ENCODE data around the gene SLC24A3. TPM values are rescaled to one million over a fixed set of nuclear protein-coding genes. Genes with fewer than 3 reads are reported as not detected.

Gene SLC24A3
- total and polyA plus RNA-seq, 2 experiments from 2014 or later, result not detected

DNA sequence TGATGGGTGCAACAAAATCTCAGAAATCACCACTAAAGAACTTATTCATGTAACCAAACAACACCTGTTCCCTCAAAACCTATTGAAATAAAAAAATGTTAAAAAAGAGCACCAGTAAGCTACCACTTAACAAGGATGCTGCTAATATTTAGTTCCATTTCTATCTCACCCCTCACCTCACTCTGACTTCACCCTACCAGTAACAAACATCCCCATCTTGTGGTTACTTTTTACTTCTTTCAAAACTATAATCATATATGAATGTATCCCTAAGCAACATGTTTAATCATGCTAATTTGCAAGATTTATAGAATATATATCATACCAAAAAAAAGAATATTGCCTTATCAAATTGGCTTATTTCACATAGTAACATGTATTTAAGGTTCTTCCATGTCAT lies 27.4 kb upstream of the SLC24A3 start:
- no peak overlapping the region for H3K4me3 ChIP-seq

DNA sequence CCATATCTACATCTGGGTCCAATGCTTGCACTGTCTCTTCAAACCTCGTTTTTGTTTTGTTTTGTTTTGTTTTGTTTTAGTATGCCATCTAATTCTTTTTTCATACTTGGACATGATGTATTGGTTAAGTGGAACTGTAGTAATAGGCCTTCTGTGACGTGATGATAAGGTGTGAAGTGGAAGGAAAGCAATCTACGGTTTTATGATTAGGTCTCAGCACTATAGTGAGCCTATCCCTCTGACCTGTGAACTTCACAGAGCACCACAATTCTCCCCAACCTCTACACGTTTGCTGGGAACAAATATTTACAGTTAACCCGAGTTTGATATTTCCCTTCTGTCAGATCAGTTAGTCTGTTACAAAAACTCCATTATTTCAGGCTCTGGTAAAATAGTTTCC lies 19.1 kb upstream of the SLC24A3 start:
- WGBS, 2 experiments (ENCODE audit: low coverage in 1 of 2, low lambda C conversion rate in 2 of 2, missing lambda C conversion rate in 2 of 2), result 19 to 31% methylated on average over 5 of the region's 5 CpGs
- TF ChIP-seq EZH2phosphoT487 (IDR thresholded peaks at IDR 0.05; ENCODE audit: insufficient read depth, low read depth), result no peak
- no peak for TF ChIP-seq EZH2 (IDR thresholded peaks at IDR 0.05; ENCODE audit: insufficient read depth, poor library complexity, severe bottlenecking)
- in situ Hi-C loops (cut with MboI), result no loop called here

More for the DNA sequence above, 27.4 kb upstream of the SLC24A3 start:
- no peak overlapping the region for H3K4me2 ChIP-seq (ENCODE audit: unreplicated experiment)
- H3K36me3 ChIP-seq (ENCODE audit: low read depth), result no peaks in the 10 kb centered on the region
- no peaks in the 10 kb centered on the region for H3K4me1 ChIP-seq (ENCODE audit: insufficient read depth)
- H3K9ac ChIP-seq, result no peak overlapping the region
- in situ Hi-C loops (cut with MboI), result no loop called here
- H3K27me3 ChIP-seq (replicated peaks; ENCODE audit: insufficient read depth), result no peaks in the 10 kb centered on the region
- no peaks in the 10 kb centered on the region for H3K9me3 ChIP-seq (ENCODE audit: low read depth)
- H4K20me1 ChIP-seq (ENCODE audit: insufficient read depth), result no peaks in the 10 kb centered on the region
- no peak overlapping the region for H3K27ac ChIP-seq
- H3K9me2 ChIP-seq (ENCODE audit: insufficient read depth), result no peaks in the 10 kb centered on the region
- no peaks in the 10 kb centered on the region for H3K79me2 ChIP-seq (ENCODE audit: insufficient read depth)
- no peaks in the 10 kb centered on the region for H3F3A ChIP-seq (ENCODE audit: insufficient read depth)
- H2AFZ ChIP-seq, result no peak overlapping the region
- no peak for DNase-seq
- TF ChIP-seq EZH2phosphoT487 (IDR thresholded peaks at IDR 0.05; ENCODE audit: insufficient read depth, low read depth) (no peak), EZH2 (IDR thresholded peaks at IDR 0.05; ENCODE audit: insufficient read depth, poor library complexity, severe bottlenecking) (no peak)

DNA sequence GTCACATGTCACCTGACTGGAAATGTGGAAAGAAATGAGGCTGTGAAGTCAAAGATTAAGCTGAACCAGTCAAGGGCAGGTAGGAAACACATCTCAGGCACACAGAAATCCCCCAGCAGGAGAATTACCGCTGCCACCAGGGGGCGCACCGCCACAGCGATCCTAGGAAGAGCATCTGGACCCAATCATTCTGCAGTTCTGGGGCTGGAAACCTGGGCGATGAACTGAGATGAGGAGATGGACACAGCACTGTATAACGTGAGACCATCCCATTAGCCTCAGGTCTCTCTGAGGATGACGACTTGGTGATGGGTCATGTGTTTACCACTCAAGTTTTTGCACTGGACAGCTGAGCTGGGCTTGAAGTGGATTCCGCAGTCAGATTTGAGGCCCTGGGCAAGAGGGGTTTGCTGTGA lies 6.5 kb upstream of the SLC24A3 start:
- Histone ChIP-seq H3K9me3 (ENCODE audit: low read depth) (no peaks in the 10 kb centered on the region), H3K4me1 (ENCODE audit: insufficient read depth) (no peaks in the 10 kb centered on the region), H3K9me2 (ENCODE audit: insufficient read depth) (no peaks in the 10 kb centered on the region), H3K27me3 (replicated peaks; ENCODE audit: insufficient read depth) (peaks cover 13% of the 10 kb centered on the region), H3K4me3 (no peak overlapping the region), H3F3A (ENCODE audit: insufficient read depth) (no peaks in the 10 kb centered on the region), H3K79me2 (ENCODE audit: insufficient read depth) (no peaks in the 10 kb centered on the region), H3K36me3 (ENCODE audit: low read depth) (no peaks in the 10 kb centered on the region), H2AFZ (no peak overlapping the region), H4K20me1 (ENCODE audit: insufficient read depth) (no peaks in the 10 kb centered on the region), H3K27ac (no peak overlapping the region), H3K4me2 (ENCODE audit: unreplicated experiment) (no peak overlapping the region), H3K9ac (no peak overlapping the region)
- 8% methylated on average over 8 of the region's 8 CpGs for WGBS, 2 experiments (ENCODE audit: low coverage in 1 of 2, low lambda C conversion rate in 2 of 2, missing lambda C conversion rate in 2 of 2)
- in situ Hi-C loops (cut with MboI), result loop anchor here (10.0 to 25.0 kb wide), 3 partner anchors 379 to 569 kb away; no protein-coding TSS in a partner anchor
- peak; percentile 63 for DNase-seq
- TF ChIP-seq EZH2phosphoT487 (IDR thresholded peaks at IDR 0.05; ENCODE audit: insufficient read depth, low read depth) (no peak), EZH2 (IDR thresholded peaks at IDR 0.05; ENCODE audit: insufficient read depth, poor library complexity, severe bottlenecking) (no peak)

More for the DNA sequence above, 19.1 kb upstream of the SLC24A3 start:
- no peaks in the 10 kb centered on the region for H3K79me2 ChIP-seq (ENCODE audit: insufficient read depth)
- no peak overlapping the region for H3K27ac ChIP-seq
- no peaks in the 10 kb centered on the region for H4K20me1 ChIP-seq (ENCODE audit: insufficient read depth)
- no peaks in the 10 kb centered on the region for H3K36me3 ChIP-seq (ENCODE audit: low read depth)
- no peak for DNase-seq
- no peaks in the 10 kb centered on the region for H3K9me3 ChIP-seq (ENCODE audit: low read depth)
- H3F3A ChIP-seq (ENCODE audit: insufficient read depth), result no peaks in the 10 kb centered on the region
- H3K4me3 ChIP-seq, result no peak overlapping the region
- H3K4me1 ChIP-seq (ENCODE audit: insufficient read depth), result no peaks in the 10 kb centered on the region
- no peaks in the 10 kb centered on the region for H3K9me2 ChIP-seq (ENCODE audit: insufficient read depth)
- H2AFZ ChIP-seq, result no peak overlapping the region
- H3K27me3 ChIP-seq (replicated peaks; ENCODE audit: insufficient read depth), result no peaks in the 10 kb centered on the region
- H3K4me2 ChIP-seq (ENCODE audit: unreplicated experiment), result no peak overlapping the region
- H3K9ac ChIP-seq, result no peak overlapping the region

DNA sequence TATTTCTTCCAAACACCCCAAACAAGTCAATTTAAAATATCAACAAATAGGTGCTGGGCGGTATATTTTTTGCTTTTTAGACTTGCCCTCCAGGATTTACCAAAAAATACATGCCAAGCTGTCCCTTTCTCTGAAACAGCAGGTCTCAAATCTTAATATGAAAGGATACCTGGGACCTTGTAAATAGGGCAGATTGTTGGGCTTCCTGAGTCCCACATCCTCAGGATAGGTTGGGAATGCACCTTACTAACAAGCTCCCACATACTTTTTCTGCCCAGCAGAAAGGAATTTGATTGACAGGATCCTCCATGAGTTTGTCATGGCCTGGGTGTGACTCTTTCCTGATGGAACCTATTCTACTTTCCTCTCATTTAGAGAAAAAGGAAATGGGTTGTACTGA lies 4.9 kb upstream of the SLC24A3 start:
- H3F3A ChIP-seq (ENCODE audit: insufficient read depth), result no peaks in the 10 kb centered on the region
- H3K79me2 ChIP-seq (ENCODE audit: insufficient read depth), result no peaks in the 10 kb centered on the region
- H3K27ac ChIP-seq, result no peak overlapping the region
- 50 to 62% methylated on average over 1 of the region's 1 CpG for WGBS, 2 experiments (ENCODE audit: low coverage in 1 of 2, low lambda C conversion rate in 2 of 2, missing lambda C conversion rate in 2 of 2)
- no peak for DNase-seq
- H4K20me1 ChIP-seq (ENCODE audit: insufficient read depth), result no peaks in the 10 kb centered on the region
- peaks cover 22% of the 10 kb centered on the region for H3K27me3 ChIP-seq (replicated peaks; ENCODE audit: insufficient read depth)
- no peaks in the 10 kb centered on the region for H3K4me1 ChIP-seq (ENCODE audit: insufficient read depth)
- in situ Hi-C loops (cut with MboI), result loop anchor here (10.0 to 25.0 kb wide), 3 partner anchors 377 to 570 kb away; no protein-coding TSS in a partner anchor
- no peak overlapping the region for H3K4me3 ChIP-seq
- H3K9ac ChIP-seq, result no peak overlapping the region
- no peak overlapping the region for H2AFZ ChIP-seq
- TF ChIP-seq EZH2phosphoT487 (IDR thresholded peaks at IDR 0.05; ENCODE audit: insufficient read depth, low read depth) (no peak), EZH2 (IDR thresholded peaks at IDR 0.05; ENCODE audit: insufficient read depth, poor library complexity, severe bottlenecking) (no peak)
- H3K36me3 ChIP-seq (ENCODE audit: low read depth), result no peaks in the 10 kb centered on the region
- H3K9me3 ChIP-seq (ENCODE audit: low read depth), result no peaks in the 10 kb centered on the region
- no peak overlapping the region for H3K4me2 ChIP-seq (ENCODE audit: unreplicated experiment)
- H3K9me2 ChIP-seq (ENCODE audit: insufficient read depth), result no peaks in the 10 kb centered on the region
